GM21515 (cell line): ENCODE data around the gene SUZ12.
"Not testable (repeated sequence)": the region's sequence is repeated elsewhere in the genome, so short reads cannot be mapped to it uniquely, and the experiment has no call there.

Source experiments
- ATAC-seq: cut with Tn5 transposase; IDR thresholded peaks from one replicate; pipeline ENCODE4 v1.9.1; 2021; ENCODE audit not compliant: unreplicated experiment

SUZ12 gene

GRCh38 chr17:31936615-31937609 is at the start of gene SUZ12:
TSS of gene SUZ12 (plus strand) at chr17:31937007. CDS start at chr17:31937247, 240 bp downstream.
- ATAC-seq, result peak; percentile 88

- no peak for ATAC-seq
Observed at GRCh38 chr17:31888124-31888523, 48.7 kb upstream of the SUZ12 start.

- ATAC-seq, result no peak
Observed at GRCh38 chr17:31900877-31901276, 35.9 kb upstream of the SUZ12 start.

- no peak for ATAC-seq
Observed at GRCh38 chr17:31902693-31903092, 34.1 kb upstream of the SUZ12 start.

- no peak for ATAC-seq
Observed at GRCh38 chr17:31903401-31903800, 33.4 kb upstream of the SUZ12 start.

GRCh38 chr17:31907342-31907962 is 29.4 kb upstream of the SUZ12 start:
- no peak for ATAC-seq

GRCh38 chr17:31908386-31908785 is 28.4 kb upstream of the SUZ12 start:
- no peak for ATAC-seq

GRCh38 chr17:31912705-31913104 is 24.1 kb upstream of the SUZ12 start:
- ATAC-seq, result not testable (repeated sequence)

- no peak for ATAC-seq
Observed at GRCh38 chr17:31915456-31916100, 21.2 kb upstream of the SUZ12 start.

- no peak for ATAC-seq
Observed at GRCh38 chr17:31916491-31917064, 20.2 kb upstream of the SUZ12 start.

- ATAC-seq, result no peak
Observed at GRCh38 chr17:31917065-31917529, 19.7 kb upstream of the SUZ12 start.

- ATAC-seq, result not testable (repeated sequence)
Observed at GRCh38 chr17:31917721-31918120, 19.1 kb upstream of the SUZ12 start.

- ATAC-seq, result no peak
Observed at GRCh38 chr17:31918701-31919128, 18.1 kb upstream of the SUZ12 start.

GRCh38 chr17:31919802-31920525 is 16.8 kb upstream of the SUZ12 start:
- no peak for ATAC-seq

GRCh38 chr17:31926100-31926729 is 10.6 kb upstream of the SUZ12 start:
- ATAC-seq, result no peak

GRCh38 chr17:31931756-31932155 is 5.1 kb upstream of the SUZ12 start:
- ATAC-seq, result no peak

GRCh38 chr17:31935512-31935911 is 1.3 kb upstream of the SUZ12 start:
- ATAC-seq, result no peak

- ATAC-seq, result not testable (repeated sequence)
Observed at GRCh38 chr17:31937926-31938641, 1.3 kb downstream of the SUZ12 start.

GRCh38 chr17:31941916-31942315 is 5.1 kb downstream of the SUZ12 start:
- not testable (repeated sequence) for ATAC-seq
